AG04449 (cell line): ENCODE measurements around the gene F10.
A peak's percentile ranks its signal among the peaks of the same experiment; 100 is the strongest.

Source experiments
- CTCF ChIA-PET: fragments of 350-600 bp; formaldehyde crosslinking; extraction: SDS; loops from one replicate; lab custom pipeline; 2021; ENCODE audit warnings: antibody characterized with exemption; lab: Yijun Ruan, JAX
- POLR2A ChIA-PET: fragments of 400-600, 350-600 bp; formaldehyde crosslinking; extraction: SDS; loops from one replicate; lab custom pipeline; 2020; ENCODE audit warnings: antibody characterized with exemption, inconsistent platforms; lab: Yijun Ruan, JAX
- DNase-seq: peaks from one replicate; pipeline ENCODE4 v3.0.0-alpha.2; 2010; ENCODE audit warnings: low read depth, low spot score
- H3K4me3 ChIP-seq: 2 replicates; pipeline ENCODE4 v1.5.1; 2011; ENCODE audit warnings: low read depth, mild to moderate bottlenecking, control low read depth, low read length
- TF ChIP-seq, protein P1 (sequence below): IDR thresholded peaks from one replicate; pipeline ENCODE4 v1.5.1; 2011; ENCODE audit warnings: mild to moderate bottlenecking, moderate library complexity, low read length, control low read depth, inconsistent platforms; ENCODE audit not compliant: insufficient read depth; ENCODE audit errors: missing control alignments

The F10 gene

DNA sequence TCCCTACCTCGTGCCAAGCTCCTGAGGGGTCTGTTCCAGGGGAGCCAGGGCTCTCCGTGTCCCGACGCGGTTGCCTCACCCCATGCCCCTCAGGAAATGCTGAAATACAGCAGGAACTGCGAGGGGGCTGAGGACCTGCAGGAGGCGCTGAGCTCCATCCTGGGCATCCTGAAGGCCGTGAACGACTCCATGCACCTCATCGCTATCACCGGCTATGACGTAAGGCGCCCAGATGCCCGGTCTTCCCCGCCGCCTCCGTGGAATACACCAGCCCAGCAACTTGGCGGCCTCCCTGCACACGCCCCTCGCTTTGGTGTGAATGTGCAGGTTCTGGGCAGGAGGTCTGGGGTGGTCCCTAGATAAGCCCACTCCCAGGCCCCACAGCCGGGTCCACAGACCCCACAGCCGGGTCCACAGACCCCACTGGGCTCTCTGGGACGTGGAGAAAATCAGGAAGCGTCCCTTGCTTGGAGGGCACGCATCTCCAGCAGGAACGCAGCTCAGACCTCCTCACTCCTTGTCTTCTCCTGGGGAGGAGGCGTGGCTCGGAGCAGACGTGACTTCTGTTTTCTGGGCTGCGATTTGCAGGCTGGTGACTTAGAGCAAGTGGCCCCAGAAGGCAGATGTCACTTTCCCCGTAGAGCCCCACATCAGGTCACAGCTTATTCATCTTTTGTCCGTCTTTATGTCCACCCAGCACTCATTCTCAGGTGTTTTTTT is 36.4 kb upstream of the F10 start:
- TF ChIP-seq, protein P1, sequence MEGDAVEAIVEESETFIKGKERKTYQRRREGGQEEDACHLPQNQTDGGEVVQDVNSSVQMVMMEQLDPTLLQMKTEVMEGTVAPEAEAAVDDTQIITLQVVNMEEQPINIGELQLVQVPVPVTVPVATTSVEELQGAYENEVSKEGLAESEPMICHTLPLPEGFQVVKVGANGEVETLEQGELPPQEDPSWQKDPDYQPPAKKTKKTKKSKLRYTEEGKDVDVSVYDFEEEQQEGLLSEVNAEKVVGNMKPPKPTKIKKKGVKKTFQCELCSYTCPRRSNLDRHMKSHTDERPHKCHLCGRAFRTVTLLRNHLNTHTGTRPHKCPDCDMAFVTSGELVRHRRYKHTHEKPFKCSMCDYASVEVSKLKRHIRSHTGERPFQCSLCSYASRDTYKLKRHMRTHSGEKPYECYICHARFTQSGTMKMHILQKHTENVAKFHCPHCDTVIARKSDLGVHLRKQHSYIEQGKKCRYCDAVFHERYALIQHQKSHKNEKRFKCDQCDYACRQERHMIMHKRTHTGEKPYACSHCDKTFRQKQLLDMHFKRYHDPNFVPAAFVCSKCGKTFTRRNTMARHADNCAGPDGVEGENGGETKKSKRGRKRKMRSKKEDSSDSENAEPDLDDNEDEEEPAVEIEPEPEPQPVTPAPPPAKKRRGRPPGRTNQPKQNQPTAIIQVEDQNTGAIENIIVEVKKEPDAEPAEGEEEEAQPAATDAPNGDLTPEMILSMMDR, result peak; percentile 15
- ChIA-PET CTCF (interaction anchor here (1.3 kb wide), 1 partner anchor 309 kb away, joined by 5 read pairs; no protein-coding TSS in a partner anchor), POLR2A (no interaction called here)
- no peak overlapping the region for H3K4me3 ChIP-seq
- DNase-seq, result no peak

DNA sequence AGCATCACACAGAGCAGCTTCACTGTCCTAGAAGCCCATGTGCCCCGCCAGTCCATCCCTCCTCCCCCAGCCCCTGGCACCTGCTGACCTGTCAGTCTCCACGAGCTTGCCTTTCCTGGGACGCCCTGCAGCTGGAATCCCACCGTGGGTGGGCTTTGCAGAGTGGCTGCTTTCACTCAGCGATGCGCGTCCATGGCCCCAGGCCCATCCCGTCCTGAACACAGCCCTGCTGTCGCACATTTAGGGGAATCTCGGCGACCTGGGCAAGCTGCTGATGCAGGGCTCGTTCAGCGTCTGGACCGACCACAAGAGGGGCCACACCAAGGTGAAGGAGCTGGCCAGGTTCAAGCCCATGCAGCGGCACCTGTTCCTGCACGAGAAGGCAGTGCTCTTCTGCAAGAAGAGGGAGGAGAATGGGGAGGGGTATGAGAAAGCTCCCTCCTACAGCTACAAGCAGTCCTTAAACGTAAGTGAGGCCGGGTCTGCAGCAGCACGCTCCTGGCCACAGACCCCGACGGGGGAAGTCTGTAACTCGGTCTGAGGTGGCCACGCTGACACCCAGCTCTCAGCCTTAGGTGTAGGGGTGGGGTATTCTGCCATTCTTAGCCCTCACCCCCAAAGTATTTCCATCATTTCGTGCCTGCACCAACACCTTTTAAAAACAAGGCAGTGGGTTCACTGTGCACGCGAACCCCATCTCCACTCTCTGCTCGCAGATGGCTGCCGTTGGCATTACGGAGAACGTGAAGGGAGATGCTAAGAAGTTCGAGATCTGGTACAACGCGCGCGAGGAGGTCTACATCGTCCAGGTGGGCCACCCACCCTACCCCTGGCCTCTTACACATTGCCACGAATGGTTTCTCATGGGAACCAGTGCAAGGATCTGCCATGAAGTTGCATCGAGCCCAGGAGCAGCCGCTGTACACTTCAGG is 35.3 kb upstream of the F10 start:
- CTCF ChIA-PET, result no interaction called here
- no peak overlapping the region for H3K4me3 ChIP-seq
- no peak for DNase-seq
- TF ChIP-seq, protein P1, result no peak
- POLR2A ChIA-PET, result no interaction called here

DNA sequence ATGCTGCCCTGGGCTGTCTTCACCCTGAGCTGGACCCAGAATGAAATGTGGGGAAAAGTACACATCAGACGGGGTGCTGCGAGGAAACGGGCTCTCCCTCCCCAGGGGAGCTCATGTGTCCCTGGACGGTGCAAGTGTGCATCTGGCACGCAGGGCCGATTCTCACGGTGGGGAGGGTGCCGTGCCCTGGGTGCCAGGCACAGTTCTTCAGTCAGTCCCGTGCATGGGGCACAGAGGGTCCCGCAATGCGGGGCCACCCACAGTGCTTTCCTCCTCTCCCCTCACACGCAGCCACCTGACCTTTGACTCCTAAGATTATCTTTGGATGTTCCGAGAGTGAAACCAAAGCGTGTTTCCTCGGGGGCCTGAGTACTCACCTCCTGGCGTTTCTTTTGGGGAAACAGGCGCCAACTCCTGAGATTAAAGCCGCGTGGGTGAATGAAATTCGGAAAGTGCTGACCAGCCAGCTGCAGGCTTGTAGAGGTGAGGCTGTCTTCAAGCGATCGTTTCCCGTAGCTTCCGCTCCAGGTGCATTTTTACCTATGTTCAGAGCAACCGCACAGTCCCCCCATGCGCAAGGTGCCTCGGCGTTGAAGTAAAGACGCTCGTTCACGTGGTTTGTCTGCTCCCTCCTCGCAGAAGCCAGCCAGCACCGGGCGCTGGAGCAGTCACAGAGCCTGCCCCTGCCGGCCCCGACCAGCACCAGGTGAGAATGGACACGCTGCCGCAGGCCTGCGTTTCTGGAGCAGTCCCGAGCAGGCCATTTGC is 34.5 kb upstream of the F10 start:
- CTCF ChIA-PET, result interaction anchor here (1.0 kb wide), 1 partner anchor 149 kb away, joined by 3 read pairs; no protein-coding TSS in a partner anchor
- DNase-seq, result no peak
- TF ChIP-seq, protein P1, result no peak
- H3K4me3 ChIP-seq, result no peak overlapping the region
- POLR2A ChIA-PET, result no interaction called here

DNA sequence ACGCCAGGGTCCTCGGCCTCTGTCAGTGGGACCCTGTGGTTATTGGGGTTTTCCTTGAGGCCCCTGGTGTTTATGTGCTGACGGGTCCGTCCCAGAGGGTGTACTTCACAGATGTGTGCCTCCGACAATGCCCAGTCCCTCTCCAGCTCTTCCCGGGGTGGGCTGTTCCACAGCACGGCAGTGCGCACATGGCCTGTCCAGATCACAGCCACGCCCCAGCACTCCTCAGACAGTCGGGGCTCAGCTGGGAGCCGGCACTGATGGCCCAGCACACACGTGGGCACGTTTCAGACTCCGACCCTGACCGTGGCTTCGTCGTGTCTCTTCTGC is 33.9 kb upstream of the F10 start:
- TF ChIP-seq, protein P1, result no peak
- DNase-seq, result no peak
- no peak overlapping the region for H3K4me3 ChIP-seq
- ChIA-PET POLR2A (no interaction called here), CTCF (interaction anchor here (1.0 kb wide), 1 partner anchor 150 kb away, joined by 3 read pairs; no protein-coding TSS in a partner anchor)

DNA sequence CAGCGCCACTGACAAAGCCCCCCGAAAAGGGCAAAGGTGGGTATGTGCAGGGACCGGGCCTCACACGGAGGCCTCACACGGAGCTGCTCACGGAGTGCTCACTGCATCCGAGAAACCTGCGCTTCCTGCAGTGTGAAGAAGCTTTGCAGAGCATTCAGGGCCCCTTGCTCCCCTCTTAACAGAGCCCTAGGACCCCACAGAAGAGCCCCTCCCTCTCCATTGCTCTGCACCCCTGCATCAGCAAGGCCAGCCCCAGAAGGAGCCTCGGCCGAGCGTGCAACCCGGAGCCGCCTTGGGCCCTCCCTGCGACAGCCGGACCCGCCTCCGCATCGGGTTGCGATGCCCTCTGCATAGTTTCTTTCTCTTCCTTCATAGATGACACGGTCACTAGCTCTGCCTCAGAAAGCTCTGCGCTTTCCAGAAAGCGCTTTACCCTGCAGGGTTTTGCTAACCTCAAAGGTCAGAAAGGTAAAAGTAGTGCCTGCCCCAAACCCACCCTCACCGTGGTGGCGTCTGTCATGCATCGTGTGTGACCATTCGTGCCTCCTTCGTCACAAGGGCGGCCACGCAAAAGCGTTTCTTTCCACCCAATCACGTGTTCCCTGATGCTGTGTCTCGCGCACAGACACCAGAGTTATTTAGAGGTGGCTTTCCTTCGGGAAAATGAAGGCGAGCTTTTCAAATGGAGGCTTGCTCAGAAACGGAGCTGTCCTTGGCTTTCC is 32.7 kb upstream of the F10 start:
- no peak overlapping the region for H3K4me3 ChIP-seq
- POLR2A ChIA-PET, result no interaction called here
- CTCF ChIA-PET, result interaction anchor here (0.8 kb wide), 1 partner anchor 19 kb away, joined by 3 read pairs; no protein-coding TSS in a partner anchor
- DNase-seq, result no peak
- TF ChIP-seq, protein P1, result no peak
